Epithelial cell of proximal tubule (primary cell): ENCODE measurements around the gene CLN6. TPM values are rescaled to one million over a fixed set of nuclear protein-coding genes. Genes with fewer than 3 reads are reported as not detected.
"Not testable (repeated sequence)": the region's sequence is repeated elsewhere in the genome, so short reads cannot be mapped to it uniquely, and the experiment has no call there.

Experiments used
- DNase-seq: peaks from one replicate; pipeline ENCODE4 v3.0.0-alpha.2; 2011; ENCODE audit warnings: low read depth
- H3K4me3 ChIP-seq: 2 replicates; pipeline ENCODE4 v1.5.1; 2011; ENCODE audit warnings: low read depth, mild to moderate bottlenecking, low read length
- CTCF ChIP-seq: conservative IDR thresholded peaks from 2 replicates; pipeline ENCODE4 v1.5.1; 2012; ENCODE audit warnings: low read depth, mild to moderate bottlenecking, low read length
- total RNA-seq: library from RNA; depleted of rRNA; stranded (reverse); fragments of >200 nt; gene quantifications from 2 replicates; pipeline ENCODE4 v1.2.3, GENCODE V29; 2015

CLN6 gene
- total RNA-seq, 1 donor from 2014 or later = 14.9 TPM

GRCh38 chr15:68230157-68231100, 901 bp upstream of the CLN6 start:
- TF ChIP-seq CTCF = no peak
- no peak for DNase-seq

GRCh38 chr15:68228971-68229385, 550 bp downstream of the CLN6 start:
- TF ChIP-seq CTCF = no peak
- no peak for DNase-seq
- H3K4me3 ChIP-seq = peak overlapping the region; percentile 76

More at GRCh38 chr15:68230157-68231100, 901 bp upstream of the CLN6 start:
- H3K4me3 ChIP-seq = peak overlapping the region; percentile 76

DNA sequence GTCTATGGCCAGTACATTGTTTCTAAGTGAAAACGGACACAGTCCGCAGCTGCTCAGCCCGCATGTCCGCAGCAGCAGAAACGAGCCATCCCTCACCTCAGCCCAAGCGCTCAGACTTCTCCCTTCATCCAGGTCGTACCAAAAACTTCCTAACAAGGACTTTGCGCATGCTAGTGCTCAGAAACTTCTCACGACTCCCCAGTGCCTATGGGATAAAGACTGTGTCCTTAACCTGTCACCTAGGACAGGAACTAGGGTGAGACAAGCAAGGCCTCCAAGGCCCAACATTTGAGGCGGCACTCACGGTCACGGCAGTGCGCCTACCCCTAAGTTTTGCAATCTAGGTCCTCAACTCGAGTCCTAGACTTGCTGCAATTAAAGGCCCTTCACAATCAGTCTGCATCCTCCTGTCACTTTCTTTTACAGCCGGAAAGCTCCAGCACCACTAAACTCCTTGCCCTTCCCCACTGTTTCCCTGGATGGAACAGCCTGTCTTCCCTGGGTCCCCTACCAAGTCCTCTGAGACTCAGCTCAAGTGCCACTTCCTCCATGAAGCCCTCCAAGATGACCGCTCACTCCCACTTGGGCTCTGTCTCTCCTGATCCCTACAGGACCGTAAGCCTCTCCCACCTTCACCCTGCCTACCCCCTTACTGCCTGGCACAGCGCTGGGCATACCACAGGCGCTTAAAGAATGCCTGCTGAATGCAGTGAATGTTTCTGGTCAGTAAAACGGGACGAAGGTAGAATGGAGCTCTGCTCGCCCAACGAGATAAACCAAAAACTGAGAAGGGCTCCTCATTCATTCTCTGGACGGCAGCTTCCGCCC, 1.2 kb downstream of the CLN6 start:
- DNase-seq = no peak
- H3K4me3 ChIP-seq = peak overlapping the region; percentile 76
- no peak for TF ChIP-seq CTCF

DNA sequence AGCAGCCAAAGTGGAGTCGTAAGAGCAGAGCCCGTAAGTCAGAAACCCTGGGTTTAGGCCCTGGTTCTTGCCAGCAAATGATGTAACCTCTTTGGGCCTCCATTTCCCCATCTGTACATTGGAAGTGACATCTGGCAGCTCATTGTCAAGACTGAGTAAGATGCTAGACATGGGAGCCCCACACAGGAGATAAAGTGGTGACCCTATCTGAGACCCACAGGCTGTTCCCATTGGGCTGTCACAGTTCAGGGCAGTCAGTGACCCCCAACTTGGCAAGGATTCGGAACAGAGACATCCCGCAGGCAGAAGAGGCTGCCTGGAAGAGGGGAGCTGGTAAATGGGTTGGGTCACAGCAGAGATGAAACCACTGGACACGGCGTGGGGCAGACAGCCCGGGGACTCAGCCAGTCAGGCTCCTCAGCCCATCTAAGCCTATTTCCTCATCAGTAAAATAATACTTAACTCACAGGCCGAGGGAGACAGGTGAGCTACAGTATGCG, 1.8 kb downstream of the CLN6 start:
- H3K4me3 ChIP-seq = peak overlapping the region; percentile 76
- no peak for TF ChIP-seq CTCF
- no peak for DNase-seq

- not testable (repeated sequence) for DNase-seq, H3K4me3 ChIP-seq
Observed at GRCh38 chr15:68225442-68225841, 4.1 kb downstream of the CLN6 start.

DNA sequence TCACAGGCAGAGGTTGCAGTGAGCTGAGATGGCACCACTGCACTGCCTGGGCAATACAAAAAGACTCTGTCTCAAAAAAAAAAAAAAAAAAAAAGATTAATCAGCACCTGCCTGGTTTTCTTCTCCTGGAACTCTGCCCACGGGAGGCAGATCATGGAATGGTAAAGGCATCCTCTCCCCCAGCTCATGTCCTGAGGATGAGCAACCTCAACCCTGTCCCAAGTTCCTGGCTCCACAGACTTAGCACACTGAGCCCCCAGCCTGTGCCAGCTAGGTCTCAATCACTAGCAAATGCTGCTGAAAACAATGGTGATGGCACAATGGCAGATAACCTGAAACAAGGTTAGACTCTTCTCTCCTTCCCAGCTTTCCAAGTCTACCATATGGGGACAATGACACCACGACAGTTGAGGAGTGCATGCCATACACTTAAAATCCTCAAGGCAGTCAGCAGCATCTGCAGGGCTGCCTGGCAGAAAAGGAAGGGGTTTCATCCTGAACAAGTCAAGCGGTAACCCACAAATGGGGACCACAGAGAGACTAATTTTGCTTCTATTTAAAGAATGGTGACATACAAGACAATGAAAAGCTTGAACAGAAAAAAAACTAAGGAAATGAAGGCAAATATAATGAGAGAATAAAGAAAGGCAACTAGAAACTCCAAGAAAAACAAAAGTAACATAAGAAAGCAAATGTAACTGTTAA, 4.8 kb downstream of the CLN6 start:
- no peak for TF ChIP-seq CTCF
- DNase-seq = no peak
- no peak overlapping the region for H3K4me3 ChIP-seq

GRCh38 chr15:68224108-68224507, 5.4 kb downstream of the CLN6 start:
- no peak overlapping the region for H3K4me3 ChIP-seq
- DNase-seq = no peak
- TF ChIP-seq CTCF = no peak
